HL-60 (cell line): ENCODE measurements around the gene RGS7.

ENCODE experiments used
- TF ChIP-seq, protein P1 (sequence below): IDR thresholded peaks from one replicate; pipeline ENCODE4 v1.5.1; 2011; ENCODE audit warnings: low read length, control low read depth, inconsistent platforms; ENCODE audit not compliant: insufficient read depth
- TF ChIP-seq, protein P2 (sequence below): IDR thresholded peaks from 2 replicates; pipeline ENCODE4 v1.6.1; 2012; ENCODE audit warnings: low read depth; ENCODE audit not compliant: insufficient replicate concordance

DNA sequence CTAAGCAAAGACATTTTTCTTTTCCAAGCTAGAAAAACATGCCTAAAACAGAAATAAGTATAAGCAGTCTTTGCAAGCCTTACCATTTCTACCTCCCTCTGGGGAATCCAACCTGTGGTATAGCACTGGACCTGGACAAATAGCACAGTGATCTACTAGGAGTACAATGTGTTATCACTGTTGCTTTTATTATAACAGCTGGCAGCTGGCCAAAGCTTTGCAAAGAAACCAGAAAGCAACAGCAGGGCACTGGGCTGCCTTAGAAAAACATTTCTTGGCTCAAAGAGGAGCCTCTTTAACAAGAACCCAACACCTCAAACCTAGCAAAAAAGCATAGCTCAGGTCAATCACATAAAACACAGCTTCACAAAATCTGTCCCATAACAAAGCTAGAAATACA, 450.5 kb downstream of the RGS7 start:
- TF ChIP-seq, protein P1, sequence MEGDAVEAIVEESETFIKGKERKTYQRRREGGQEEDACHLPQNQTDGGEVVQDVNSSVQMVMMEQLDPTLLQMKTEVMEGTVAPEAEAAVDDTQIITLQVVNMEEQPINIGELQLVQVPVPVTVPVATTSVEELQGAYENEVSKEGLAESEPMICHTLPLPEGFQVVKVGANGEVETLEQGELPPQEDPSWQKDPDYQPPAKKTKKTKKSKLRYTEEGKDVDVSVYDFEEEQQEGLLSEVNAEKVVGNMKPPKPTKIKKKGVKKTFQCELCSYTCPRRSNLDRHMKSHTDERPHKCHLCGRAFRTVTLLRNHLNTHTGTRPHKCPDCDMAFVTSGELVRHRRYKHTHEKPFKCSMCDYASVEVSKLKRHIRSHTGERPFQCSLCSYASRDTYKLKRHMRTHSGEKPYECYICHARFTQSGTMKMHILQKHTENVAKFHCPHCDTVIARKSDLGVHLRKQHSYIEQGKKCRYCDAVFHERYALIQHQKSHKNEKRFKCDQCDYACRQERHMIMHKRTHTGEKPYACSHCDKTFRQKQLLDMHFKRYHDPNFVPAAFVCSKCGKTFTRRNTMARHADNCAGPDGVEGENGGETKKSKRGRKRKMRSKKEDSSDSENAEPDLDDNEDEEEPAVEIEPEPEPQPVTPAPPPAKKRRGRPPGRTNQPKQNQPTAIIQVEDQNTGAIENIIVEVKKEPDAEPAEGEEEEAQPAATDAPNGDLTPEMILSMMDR: no peak
- TF ChIP-seq, protein P2, sequence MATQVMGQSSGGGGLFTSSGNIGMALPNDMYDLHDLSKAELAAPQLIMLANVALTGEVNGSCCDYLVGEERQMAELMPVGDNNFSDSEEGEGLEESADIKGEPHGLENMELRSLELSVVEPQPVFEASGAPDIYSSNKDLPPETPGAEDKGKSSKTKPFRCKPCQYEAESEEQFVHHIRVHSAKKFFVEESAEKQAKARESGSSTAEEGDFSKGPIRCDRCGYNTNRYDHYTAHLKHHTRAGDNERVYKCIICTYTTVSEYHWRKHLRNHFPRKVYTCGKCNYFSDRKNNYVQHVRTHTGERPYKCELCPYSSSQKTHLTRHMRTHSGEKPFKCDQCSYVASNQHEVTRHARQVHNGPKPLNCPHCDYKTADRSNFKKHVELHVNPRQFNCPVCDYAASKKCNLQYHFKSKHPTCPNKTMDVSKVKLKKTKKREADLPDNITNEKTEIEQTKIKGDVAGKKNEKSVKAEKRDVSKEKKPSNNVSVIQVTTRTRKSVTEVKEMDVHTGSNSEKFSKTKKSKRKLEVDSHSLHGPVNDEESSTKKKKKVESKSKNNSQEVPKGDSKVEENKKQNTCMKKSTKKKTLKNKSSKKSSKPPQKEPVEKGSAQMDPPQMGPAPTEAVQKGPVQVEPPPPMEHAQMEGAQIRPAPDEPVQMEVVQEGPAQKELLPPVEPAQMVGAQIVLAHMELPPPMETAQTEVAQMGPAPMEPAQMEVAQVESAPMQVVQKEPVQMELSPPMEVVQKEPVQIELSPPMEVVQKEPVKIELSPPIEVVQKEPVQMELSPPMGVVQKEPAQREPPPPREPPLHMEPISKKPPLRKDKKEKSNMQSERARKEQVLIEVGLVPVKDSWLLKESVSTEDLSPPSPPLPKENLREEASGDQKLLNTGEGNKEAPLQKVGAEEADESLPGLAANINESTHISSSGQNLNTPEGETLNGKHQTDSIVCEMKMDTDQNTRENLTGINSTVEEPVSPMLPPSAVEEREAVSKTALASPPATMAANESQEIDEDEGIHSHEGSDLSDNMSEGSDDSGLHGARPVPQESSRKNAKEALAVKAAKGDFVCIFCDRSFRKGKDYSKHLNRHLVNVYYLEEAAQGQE: no peak
